HG02938 (cell line): ENCODE measurements around the gene PDCD1.
"Not testable (repeated sequence)": the region's sequence is repeated elsewhere in the genome, so short reads cannot be mapped to it uniquely, and the experiment has no call there.

Experiments used
- ATAC-seq: cut with Tn5 transposase; IDR thresholded peaks from one replicate; pipeline ENCODE4 v1.9.1; 2021; ENCODE audit warnings: mild to moderate bottlenecking, moderate library complexity; ENCODE audit not compliant: unreplicated experiment

PDCD1 gene

DNA sequence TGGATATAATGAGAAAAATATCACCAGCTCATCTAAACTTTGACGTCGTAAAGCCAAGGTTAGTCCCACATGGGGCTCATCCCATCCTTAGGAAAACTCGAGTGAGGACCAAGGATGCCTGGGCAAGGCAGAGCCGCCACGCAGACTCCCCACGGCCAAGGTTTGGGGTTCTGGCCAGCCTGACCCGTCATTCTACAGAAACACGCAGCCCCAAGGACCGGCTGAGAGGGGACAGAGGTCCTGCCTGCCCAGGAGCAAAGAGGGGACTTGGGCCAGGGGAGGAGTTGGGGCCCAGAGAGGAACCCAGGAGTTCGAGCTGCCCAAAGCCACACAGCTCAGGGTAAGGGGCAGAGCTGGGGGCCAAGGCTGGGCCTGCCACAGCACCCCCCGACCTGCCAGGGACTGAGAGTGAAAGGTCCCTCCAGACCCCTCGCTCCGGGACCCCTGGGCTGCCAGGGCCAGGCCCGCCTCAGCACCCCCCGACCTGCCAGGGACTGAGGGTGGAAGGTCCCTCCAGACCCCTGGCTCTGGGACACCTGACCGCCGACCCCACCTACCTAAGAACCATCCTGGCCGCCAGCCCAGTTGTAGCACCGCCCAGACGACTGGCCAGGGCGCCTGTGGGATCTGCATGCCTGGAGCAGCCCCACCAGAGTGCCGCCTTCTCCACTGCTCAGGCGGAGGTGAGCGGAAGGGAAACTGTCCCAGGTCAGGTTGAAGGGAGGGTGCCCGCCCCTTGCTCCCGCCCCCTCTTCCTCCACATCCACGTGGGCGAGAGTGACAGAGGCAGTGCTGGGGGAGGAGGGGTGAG, at the start of gene PDCD1:
PDCD1 (minus strand) TSS at position 689 of the 811 bp plus-strand sequence; CDS start at position 633, 56 bp downstream.
- no peak for ATAC-seq

DNA sequence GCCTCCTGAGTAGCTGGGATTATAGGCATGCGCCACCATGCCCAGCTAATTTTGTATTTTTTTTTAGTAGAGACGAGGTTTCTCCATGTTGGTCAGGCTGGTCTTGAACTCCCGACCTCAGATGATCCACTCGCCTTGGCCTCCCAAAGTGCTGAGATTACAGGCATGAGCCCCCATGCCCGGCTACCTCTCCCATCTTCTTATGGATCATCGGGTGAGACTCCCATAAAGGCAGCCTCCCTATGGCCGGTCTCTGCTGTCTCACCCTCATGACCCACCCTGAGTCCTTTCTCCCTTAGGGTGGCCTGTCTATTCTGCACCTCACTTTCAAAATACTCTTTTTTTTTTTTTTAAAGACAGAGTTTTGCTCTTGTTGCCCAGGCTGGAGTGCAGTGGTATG, 49.1 kb upstream of the PDCD1 start:
- not testable (repeated sequence) for ATAC-seq

DNA sequence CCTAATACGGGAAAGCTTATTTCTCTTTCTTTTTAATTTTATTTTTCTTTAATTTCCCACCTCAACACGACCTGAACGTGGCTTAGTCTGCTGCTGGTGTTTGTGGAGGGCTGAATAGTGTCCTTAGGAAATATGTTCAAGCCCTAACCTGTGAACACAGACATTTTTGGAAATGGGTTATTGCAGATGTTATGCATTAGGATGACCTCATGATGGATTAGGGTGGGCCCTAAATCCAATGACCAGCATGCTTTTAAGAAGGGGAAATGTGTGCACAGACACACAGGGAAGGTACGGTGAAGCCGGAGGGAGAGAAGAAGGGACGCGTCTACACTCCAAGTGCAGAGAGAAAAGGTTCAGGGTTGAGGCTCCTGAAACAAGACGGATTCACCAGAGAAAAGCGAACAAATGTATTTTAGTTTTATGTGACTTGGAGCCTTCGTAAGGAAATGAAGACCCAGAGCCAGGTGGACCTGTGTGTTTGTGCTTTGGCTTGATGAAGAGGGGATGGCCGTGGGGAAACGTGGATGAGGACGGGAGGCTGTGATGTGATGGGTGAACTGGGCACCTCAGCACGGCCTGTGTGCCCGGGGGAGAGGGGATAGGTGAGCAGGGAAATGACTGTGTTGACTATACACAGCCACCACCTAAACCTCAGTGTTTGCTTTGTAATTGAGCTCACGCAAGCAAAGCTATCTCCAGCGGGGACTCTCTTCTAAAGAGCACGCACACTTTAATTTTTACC, 48.3 kb upstream of the PDCD1 start:
- no peak for ATAC-seq

DNA sequence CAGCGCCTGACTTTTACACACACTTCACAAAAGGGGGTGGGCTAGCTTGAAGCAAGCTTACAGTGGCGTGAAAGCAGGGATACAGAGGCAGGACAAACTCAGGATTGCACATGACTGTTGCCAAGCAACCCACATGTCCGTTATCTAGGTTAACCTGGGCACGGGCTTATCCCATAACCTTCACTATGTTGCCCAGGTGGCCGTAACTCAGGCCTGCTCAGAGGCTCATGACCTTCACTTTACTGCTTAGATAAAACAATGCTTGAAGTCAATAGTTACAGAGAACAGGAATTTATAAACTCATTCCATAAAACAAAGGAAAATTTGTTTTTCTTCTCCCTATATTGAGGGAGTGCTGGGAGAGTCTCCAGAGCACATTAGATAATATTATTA, 47.7 kb upstream of the PDCD1 start:
- ATAC-seq: not testable (repeated sequence)

DNA sequence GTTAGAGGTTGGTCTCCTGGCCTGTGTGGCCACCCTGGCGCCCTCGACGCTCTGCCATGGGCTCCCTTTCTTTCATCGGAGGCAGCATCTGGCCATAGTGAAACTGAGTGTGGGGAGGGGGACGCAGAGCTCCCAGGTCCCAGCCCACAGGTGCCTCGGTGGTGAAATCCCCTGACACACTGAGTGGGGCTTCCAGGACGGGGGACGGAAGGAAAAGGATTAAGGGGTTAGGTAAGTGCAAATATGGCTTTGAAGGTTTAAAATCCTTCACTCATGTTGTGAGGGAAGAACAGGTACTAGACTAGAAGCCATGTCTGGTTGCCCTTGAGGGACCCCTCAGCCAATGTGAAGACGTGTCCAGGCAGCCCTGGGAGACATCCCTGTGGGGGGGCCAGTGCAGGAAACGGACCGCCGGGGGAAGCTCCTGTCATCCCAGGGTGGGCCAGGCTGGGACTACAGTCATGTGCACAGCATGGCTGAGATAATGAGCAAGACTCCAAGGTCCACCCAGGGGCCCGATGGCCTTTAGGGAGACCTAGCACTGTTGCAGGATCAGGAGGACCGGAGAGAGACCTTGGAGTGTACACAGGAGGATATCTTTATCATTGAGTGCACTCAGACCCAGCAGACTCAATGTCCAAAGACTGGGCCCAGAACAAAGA, 47.2 kb upstream of the PDCD1 start:
- ATAC-seq: no peak

- no peak for ATAC-seq
These were observed 46.4 kb upstream of the PDCD1 start for GRCh38 chr2:241904791-241905710.

DNA sequence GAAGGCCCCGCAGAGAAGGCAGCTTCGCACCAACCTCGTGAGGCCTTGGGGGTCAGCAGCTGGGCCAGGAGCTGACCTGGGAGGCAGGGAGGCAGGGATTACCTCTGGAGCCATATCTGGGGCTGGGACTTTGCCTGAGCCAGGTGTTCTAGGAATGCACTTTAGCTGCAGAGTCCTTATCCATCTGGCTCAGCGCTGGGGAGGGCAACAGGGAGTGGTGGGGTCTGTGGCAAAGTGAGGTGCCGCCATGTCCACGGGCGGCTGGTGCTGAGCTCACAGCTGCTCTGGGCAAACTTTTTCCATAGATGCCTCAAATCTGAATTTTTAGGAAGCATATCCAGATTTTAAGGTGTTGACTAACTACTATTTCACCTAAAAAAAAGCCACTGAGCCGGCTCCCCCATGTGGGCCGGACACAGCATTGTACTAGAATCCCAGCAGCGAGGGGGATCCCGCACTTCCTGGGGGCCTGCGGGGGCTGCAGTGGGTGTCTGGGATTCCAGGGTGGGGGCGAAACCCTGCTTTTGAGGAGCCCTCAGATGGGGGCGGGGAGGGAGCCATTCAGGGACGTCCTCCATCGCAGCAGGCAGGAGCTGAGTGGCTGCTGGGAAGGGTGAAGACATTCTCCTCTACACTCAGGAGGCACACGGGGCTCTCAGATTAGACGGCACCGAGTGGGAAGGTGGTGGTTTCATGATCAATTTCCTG, 45.5 kb upstream of the PDCD1 start:
- no peak for ATAC-seq

DNA sequence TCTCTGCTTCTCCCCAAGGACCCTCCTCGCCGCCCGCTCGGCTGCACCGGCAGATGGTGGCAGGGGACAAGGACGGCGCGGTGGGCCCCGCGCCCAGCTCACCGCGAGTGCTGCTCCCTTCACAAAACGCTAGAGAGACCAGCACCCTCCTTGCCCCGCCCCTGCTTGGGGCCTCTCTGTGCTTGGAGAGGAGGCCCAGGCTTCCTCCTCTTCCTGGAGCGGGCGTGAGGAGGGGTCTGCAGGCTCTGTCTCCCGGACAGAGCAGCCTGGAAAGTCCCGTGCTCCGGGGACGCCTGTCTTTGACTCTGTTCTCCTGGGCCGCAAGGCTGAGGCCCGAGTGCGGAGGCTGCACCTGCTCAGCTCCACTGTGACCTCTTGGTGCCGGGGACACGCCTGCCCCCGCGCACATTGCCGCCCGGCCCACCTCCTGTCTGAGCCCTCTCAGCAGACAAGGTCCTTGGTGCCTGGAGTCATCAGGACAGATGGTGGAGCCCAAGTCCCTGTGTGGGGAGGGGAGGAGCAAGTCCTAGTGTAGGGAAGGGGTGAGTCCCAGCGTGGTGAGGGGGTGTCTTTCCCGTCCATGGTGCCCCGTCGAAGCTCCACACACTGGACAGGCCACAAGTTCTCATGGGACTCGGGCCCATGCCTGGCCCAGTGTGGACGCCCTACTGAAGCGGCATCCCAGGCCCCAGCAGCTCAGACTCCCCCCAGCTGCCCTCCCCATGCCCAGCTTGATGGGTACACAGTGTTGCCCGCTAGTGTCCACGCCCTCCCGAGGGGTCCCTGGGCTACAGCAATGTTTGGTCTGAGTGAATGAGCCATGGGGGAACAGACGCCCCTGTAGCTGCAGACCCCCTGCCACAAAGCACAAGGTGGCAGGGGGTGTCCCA, 44.7 kb upstream of the PDCD1 start:
- ATAC-seq: no peak

GRCh38 chr2:241902357-241902991, 43.8 kb upstream of the PDCD1 start:
- no peak for ATAC-seq

DNA sequence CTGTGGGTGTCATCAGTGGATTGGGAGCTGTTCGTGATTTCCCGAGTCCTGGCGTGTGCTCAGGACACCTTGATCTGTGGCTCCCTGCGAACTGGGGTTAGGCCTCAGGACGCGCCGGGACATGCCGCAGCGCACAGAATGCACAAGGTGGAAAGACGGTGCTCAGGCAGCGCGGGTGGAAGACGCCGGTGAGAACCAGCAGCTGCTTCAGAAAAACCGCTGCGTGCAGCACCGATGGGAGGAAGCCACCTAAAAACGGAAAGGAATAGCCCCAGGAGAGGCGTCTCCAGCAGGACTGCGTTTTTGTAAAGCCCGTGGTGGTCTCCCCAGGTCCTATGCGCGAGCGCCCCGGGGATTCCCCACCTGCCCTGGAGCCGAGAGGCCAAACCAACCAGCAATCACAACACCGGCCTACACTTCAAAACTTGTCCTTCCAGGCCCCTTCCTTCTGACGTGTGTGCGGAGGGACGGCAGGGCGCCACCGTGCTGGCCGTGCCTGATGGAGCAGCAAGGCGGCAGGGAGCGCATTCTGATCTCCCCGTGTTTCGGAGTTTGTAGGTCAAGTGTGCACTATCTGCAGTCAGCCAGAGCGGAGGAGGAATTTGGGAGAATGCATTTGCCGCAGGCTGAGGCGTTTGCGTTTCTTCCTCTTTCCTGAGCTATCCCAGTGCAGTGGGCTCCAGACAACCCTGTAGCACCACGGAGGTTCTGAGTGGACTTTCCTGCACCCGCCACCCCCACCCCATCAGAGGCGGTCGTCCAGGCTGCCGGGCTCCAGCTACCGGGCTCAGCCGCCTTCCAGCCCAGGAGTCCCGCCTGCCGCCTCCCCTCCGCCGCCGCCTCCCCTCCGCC, 43.0 kb upstream of the PDCD1 start:
- no peak for ATAC-seq

GRCh38 chr2:241901018-241901380, 42.3 kb upstream of the PDCD1 start:
- no peak for ATAC-seq

- no peak for ATAC-seq
These were observed 41.7 kb upstream of the PDCD1 start for GRCh38 chr2:241900251-241901017.

DNA sequence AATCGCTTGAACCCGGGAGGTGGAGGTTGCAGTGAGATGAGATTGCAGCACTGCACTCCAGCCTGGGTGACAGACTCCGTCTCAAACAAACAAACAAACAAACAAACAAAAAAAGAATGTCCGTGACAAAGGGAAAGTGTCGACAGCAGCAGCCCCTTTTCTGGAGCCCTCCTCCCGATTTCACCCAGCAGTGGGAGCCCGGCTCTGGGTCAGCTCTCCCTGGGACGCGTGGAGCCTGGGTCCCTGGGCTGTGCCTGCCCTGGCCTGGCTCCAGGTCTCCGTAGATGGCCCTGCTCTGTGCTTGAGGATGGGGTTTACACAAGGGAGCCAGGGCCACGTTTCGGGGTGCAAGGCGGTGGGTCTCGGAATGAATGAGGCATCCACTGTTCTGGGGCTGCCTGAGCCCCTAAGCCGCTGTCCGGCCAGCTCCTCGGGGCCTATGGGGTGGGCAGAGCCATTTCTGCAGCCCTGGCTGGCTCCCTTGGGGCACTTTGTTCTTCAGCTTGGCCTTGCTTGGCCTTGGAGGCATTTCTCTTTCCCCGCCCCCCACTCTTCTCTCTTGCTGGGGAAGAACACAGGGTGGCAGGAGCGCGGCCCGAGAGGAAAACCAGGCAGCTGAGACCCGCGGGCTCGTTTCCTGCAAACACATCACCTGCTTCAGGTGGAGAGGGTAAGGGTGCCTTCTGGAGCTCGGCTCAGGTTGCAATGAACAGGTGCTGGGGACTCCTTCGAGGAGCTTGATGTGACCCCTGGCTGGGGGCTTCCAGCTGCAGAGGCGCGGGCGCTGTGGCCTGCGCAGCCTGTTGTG, 40.0 kb upstream of the PDCD1 start:
- no peak for ATAC-seq

DNA sequence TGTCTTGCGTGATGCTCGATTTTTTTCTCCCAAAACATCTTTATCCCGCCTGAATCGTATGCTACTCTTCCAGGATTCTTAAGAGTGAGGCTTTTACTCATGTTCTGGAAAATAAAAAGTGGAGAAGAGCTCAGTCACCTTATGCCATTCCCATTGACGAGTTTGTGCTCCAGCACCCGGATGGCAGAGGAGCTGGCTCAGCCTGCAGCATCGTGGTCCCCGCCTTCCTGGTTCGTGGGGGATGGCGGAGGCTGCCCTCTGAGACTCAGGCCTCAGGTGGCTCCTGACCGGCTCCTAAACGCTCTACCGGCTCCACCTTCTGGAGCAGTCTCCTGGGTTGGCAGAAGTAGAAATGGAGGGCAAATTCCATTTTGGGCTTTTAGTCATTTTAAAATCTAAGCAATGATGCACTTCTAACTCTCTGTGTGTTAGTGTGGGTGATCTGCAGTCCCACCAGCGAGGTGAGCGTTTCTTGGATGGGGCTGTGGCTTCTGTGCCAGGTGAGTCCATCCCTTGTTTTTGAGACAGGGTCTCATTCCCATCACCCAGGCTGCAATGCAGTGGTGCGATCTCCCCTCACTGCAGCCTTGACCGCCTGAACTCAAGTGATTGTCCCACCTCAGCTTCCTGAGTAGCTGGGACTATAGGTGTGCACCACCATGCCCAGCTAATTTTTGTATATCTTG, 38.7 kb upstream of the PDCD1 start:
- ATAC-seq: no peak

DNA sequence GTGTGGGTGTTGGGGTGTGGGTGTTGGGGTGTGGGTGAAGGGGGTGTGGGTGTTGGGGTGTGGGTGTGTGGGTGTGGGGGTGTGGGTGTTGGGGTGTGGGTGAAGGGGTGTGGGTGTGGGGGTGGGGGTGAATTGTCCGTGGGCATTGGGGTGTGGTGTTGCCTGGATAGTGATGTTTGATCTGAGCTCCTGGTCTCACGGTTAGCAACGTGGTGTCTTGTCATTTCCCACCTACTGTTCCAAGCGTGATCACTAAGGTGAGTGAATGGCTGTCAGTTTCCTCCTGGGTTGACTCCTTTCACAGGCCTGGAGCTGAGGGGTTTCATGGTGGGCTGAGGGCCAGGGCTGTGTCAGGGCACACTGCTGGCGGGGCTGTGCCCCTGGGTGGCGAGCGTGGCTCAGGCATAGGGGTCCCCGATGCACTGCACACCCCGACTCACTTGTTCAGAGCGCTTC, 38.1 kb upstream of the PDCD1 start:
- no peak for ATAC-seq
